Astrocyte of the spinal cord (primary cell): Measurements from ENCODE around the gene ADGRG1.

Experiments
- DNase-seq: peaks from one replicate; pipeline ENCODE4 v3.0.0; 2011; ENCODE audit warnings: low read depth, low spot score
- H3K4me3 ChIP-seq: 2 replicates; pipeline ENCODE4 v1.5.1; 2011; ENCODE audit warnings: low read depth, mild to moderate bottlenecking, low read length, moderate library complexity
- in situ Hi-C: cut with HindIII; loops from 2 replicates; pipeline ENCODE4 v1.10.0; 2017; ENCODE audit warnings: low sequenced_read_pairs
- TF ChIP-seq, protein P1 (sequence below): IDR thresholded peaks from 2 replicates; pipeline ENCODE4 v1.5.1; 2012; ENCODE audit warnings: low read depth, mild to moderate bottlenecking, low read length, inconsistent platforms

The ADGRG1 gene

DNA sequence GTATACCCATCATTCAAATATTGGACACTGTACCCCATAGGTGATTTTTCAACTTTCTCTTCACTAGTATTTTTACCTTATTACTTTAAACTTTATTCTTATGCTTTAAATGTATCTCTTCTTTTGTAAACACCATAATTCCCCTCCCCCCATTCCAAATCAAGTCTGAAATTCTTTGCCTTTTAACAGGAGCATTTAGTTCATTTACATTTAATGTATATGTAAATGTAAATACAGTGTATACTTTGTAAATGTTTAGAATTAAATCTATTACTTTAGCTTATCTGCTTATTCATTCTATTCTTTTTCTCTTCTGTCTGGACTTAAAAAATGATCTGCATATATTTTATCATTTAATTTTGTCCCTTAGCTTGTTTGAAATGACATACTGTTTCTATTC is 30.0 kb upstream of the ADGRG1 start:
- no peak for DNase-seq
- in situ Hi-C loops: no loop called here
- H3K4me3 ChIP-seq: no peak overlapping the region
- TF ChIP-seq, protein P1, sequence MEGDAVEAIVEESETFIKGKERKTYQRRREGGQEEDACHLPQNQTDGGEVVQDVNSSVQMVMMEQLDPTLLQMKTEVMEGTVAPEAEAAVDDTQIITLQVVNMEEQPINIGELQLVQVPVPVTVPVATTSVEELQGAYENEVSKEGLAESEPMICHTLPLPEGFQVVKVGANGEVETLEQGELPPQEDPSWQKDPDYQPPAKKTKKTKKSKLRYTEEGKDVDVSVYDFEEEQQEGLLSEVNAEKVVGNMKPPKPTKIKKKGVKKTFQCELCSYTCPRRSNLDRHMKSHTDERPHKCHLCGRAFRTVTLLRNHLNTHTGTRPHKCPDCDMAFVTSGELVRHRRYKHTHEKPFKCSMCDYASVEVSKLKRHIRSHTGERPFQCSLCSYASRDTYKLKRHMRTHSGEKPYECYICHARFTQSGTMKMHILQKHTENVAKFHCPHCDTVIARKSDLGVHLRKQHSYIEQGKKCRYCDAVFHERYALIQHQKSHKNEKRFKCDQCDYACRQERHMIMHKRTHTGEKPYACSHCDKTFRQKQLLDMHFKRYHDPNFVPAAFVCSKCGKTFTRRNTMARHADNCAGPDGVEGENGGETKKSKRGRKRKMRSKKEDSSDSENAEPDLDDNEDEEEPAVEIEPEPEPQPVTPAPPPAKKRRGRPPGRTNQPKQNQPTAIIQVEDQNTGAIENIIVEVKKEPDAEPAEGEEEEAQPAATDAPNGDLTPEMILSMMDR: no peak

DNA sequence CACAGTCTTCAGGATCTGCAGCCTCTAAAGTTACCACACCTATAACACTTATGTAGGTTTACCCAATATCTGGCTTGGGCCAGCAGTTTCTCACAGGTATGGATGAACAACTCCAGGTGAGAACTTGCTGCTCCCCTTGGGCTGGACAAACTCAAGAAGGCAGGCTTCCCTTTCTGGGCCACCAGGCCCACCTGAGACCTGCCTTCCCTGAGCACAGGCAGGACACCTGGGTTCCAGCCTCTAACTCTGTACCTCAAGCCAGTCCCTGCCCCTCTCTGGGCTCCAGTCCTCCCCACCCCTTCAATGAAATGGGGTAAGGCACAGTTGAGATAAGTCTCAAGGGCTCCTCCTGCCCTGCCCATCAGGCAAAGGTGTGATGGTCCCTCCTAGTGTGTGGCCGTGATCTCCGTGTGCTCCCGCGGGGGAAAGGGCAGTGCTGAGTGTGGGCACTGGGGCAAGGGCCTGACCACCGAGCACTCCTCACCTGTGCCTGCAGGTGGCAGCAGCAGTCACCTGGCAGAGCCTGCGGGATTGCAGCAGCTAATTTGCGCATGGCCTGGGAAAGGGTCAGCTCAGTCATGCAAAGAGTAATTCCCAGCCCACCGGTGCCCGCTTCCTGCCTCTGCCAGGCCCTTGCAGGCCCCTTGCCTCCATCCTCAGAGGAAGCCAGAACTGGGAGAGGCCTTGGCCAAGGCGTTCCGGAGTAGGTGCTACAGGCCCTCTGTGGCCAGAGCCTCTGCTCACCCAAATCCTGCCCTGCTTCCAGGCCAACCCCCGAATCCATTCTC is 28.2 kb upstream of the ADGRG1 start:
- peak; percentile 26 for DNase-seq
- in situ Hi-C loops: no loop called here
- TF ChIP-seq, protein P1: peak; percentile 83
- H3K4me3 ChIP-seq: no peak overlapping the region

DNA sequence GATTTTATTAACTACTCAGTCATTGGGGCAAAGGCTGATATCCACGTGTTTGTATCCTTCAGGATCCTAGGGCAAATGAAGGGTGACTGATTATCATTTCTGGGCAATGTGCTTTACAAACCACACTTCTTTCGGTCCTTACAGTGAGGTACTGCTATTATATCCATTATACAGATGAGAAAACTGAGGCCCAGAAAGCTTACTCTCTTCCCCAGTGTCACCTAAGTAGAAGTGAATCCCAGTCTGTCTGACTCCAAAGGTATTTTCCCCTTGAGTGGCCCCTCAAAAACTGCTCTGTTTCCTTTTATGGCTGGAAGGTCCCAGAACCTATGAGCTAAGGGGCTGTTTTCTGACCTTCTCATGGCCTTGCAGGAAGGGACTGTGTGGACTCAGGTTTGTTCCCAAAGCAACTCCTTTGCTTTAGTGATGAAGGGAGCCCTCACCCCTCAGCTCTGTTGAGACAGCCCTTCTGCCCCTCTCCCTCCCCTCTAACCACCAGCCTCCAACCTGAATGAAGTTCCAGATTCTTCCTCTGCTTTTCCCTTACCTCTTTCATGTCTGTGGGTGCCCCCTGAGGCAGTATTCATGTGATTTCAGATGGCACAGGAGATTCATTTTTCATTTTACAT is 27.4 kb upstream of the ADGRG1 start:
- in situ Hi-C loops: no loop called here
- DNase-seq: no peak
- H3K4me3 ChIP-seq: no peak overlapping the region
- TF ChIP-seq, protein P1: no peak

DNA sequence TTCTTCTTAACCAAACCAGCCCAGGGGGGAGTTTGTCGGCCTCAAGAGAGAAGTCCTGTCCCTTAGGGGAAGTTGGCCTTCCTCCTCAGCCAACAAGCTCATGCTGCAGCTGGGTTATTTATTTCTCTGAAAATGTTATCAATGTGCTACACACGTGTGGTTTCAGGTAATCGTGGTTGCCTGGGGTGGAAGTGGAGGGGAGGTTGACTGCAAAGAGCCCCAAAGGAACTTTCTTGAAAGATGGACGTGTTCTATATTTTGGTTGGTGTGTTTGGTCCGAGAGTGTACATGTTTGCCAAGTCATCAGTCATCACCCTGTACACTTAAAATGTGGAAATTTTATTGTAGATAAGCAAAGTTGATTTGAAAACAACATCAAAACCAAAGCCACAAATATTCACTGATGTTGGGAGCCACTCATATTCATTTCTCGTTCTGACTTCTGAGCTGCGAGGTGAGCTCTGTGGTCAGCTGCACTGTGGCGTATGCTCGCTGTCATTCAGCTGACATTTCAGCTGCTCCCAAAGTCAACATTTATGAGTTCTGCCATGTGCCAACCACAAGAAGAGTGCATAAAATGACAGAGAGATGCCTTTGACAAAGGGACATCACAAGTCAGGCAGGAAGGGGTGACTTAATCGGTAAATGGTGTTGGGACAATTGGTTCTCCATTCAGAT is 26.5 kb upstream of the ADGRG1 start:
- TF ChIP-seq, protein P1: no peak
- no peak for DNase-seq
- in situ Hi-C loops: no loop called here
- H3K4me3 ChIP-seq: no peak overlapping the region

DNA sequence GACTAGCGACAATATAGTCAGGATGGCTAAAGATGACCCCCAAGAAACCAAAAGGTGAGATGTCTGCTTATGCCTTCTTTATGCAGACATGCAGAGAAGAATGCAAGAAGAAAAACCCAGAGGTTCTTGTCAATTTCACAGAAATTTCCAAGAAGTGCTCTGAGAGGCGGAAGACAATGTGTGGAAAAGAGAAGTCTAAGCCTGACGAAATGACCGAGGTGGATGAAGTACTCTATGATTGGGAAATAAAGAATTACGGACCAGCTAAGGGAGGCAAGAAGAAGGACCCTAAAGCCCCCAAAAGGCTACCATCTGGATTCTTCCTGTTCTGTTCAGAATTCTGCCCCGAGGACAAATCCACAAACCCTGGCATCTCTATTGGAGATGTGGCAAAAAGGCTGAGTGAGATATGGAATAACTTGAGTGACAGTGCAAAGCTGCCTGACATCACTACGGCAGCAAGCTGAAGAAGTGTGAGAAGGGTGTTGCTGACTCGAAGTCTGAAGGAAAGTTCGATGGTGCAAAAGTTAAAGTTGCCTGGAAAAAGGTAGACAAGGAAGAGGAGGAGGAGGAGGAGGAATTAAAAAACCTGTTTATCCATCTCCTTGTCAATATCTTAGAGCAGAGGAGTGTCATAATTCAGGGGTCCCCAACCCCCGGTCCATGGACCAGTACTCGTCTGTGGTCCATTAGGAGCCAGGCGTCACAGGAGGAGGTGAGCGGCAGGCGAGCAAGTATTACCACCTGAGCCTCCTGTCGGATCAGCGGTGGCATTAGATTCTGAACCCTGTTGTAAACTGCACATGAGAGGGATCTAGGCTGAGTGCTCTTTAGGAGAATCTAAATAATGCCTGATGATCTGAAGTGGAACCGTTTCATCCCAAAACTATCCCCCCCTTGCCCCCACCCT is 25.1 kb upstream of the ADGRG1 start:
- TF ChIP-seq, protein P1: no peak
- in situ Hi-C loops: no loop called here
- H3K4me3 ChIP-seq: no peak overlapping the region
- DNase-seq: no peak

DNA sequence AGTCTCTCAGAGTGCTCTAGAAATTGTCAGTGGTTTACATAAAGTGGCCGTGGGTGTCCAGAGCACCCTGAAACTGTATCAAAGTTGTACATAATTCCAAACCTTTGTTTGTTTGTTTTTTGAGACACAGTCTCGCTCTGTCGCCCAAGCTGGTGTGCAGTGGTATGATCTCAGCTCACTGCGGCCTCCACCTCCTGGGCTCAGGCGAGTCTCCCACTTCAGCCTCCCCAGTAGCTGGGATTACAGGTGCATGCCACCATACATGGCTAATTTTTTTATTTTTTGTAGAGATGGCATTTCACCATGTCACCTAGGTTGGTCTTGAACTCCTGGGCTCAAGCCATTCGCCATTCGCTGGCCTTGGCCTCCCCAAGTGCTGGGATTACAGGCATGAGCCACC is 24.3 kb upstream of the ADGRG1 start:
- no peak overlapping the region for H3K4me3 ChIP-seq
- no peak for DNase-seq
- TF ChIP-seq, protein P1: no peak
- in situ Hi-C loops: no loop called here
